ENCODE data around the gene DMAP1. TPM values are rescaled to one million over a fixed set of nuclear protein-coding genes. Genes with fewer than 3 reads are reported as not detected.

Gene DMAP1
- total RNA-seq, 1 donor from 2014 or later: 64.7 TPM

GRCh38 chr1:44219301-44219626, 6.0 kb downstream of the DMAP1 start:
- no peak for TF ChIP-seq CTCF (IDR thresholded peaks at IDR 0.05; ENCODE audit: insufficient read depth, low read length, poor library complexity, severe bottlenecking)
- DNase-seq (ENCODE audit: low read depth): no peak
- peaks cover 2% of the 10 kb centered on the region for H3K36me3 ChIP-seq (ENCODE audit: control insufficient read depth, insufficient read depth, low read length)
- H3K4me3 ChIP-seq (ENCODE audit: low read depth, low read length): no peak overlapping the region
- no peaks in the 10 kb centered on the region for H3K27me3 ChIP-seq (ENCODE audit: control insufficient read depth, insufficient read depth, low read length)

GRCh38 chr1:44220001-44220751, 6.9 kb downstream of the DMAP1 start:
- no peaks in the 10 kb centered on the region for H3K27me3 ChIP-seq (ENCODE audit: control insufficient read depth, insufficient read depth, low read length)
- no peak for TF ChIP-seq CTCF (IDR thresholded peaks at IDR 0.05; ENCODE audit: insufficient read depth, low read length, poor library complexity, severe bottlenecking)
- H3K4me3 ChIP-seq (ENCODE audit: low read depth, low read length): no peak overlapping the region
- H3K36me3 ChIP-seq (ENCODE audit: control insufficient read depth, insufficient read depth, low read length): peaks cover 2% of the 10 kb centered on the region
- DNase-seq (ENCODE audit: low read depth): no peak

GRCh38 chr1:44220755-44221154, 7.5 kb downstream of the DMAP1 start:
- H3K27me3 ChIP-seq (ENCODE audit: control insufficient read depth, insufficient read depth, low read length): no peaks in the 10 kb centered on the region
- H3K36me3 ChIP-seq (ENCODE audit: control insufficient read depth, insufficient read depth, low read length): peaks cover 2% of the 10 kb centered on the region
- H3K4me3 ChIP-seq (ENCODE audit: low read depth, low read length): no peak overlapping the region
- DNase-seq (ENCODE audit: low read depth): no peak
- no peak for TF ChIP-seq CTCF (IDR thresholded peaks at IDR 0.05; ENCODE audit: insufficient read depth, low read length, poor library complexity, severe bottlenecking)

GRCh38 chr1:44221769-44222168, 8.5 kb downstream of the DMAP1 start:
- DNase-seq (ENCODE audit: low read depth): no peak
- TF ChIP-seq CTCF (IDR thresholded peaks at IDR 0.05; ENCODE audit: insufficient read depth, low read length, poor library complexity, severe bottlenecking): no peak
- Histone ChIP-seq H3K36me3 (ENCODE audit: control insufficient read depth, insufficient read depth, low read length) (peaks cover 2% of the 10 kb centered on the region), H3K27me3 (ENCODE audit: control insufficient read depth, insufficient read depth, low read length) (no peaks in the 10 kb centered on the region), H3K4me3 (ENCODE audit: low read depth, low read length) (no peak overlapping the region)

DNA sequence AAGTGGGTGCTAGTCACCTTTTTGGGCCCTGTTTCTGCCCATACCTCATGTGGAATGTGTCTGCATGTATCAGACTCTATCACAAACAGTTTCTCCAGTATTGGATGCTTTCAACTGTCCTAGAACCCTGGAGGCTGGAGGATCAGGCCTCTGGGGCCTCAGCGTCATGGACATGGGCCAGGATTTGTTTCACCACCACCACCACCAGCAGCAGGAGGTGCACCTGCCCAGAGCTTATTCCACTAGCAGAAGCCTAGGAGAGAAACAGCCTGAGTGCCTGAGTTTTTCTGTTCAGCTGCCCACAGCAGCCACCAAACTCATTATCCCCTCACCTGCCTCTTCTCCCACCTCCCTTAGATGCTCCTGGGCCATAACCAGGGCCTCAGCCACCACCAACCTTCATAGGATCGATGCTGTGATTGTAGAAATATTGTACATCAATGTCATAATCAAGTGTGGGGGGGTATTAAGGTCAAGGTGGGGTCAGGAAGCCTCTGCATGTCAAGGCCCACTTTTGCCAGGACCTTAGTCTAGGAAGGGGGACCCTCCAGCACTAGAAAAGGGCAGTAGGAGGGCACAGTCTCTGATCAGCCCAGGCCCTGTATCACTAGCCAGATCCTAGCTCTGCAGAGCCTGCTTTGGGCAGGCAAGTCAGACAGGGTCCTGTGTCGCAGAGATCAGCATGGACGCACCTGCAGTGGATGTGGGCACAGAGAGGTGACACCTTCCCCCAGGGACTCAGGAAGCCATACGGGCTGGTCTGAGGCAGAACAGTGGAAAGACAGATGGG, 9.3 kb downstream of the DMAP1 start:
- no peak for TF ChIP-seq CTCF (IDR thresholded peaks at IDR 0.05; ENCODE audit: insufficient read depth, low read length, poor library complexity, severe bottlenecking)
- Histone ChIP-seq H3K36me3 (ENCODE audit: control insufficient read depth, insufficient read depth, low read length) (peaks cover 2% of the 10 kb centered on the region), H3K4me3 (ENCODE audit: low read depth, low read length) (no peak overlapping the region), H3K27me3 (ENCODE audit: control insufficient read depth, insufficient read depth, low read length) (no peaks in the 10 kb centered on the region)
- no peak for DNase-seq (ENCODE audit: low read depth)

Data from kidney epithelial cell (primary cell).